Activated naive CD8-positive, alpha-beta T cell (primary cell): ENCODE results near the gene AXIN1.
A peak's percentile ranks its signal among the peaks of the same experiment; 100 is the strongest.
"Not testable (repeated sequence)": the region's sequence is repeated elsewhere in the genome, so short reads cannot be mapped to it uniquely, and the experiment has no call there.

Experiments
- H3K27ac Mint-ChIP-seq: one replicate; pipeline ENCODE4 v1.8.0; 2021; ENCODE audit warnings: mixed read lengths
- H3K27me3 Mint-ChIP-seq: one replicate; pipeline ENCODE4 v1.8.0; 2021; ENCODE audit warnings: mixed read lengths
- H3K36me3 Mint-ChIP-seq: one replicate; pipeline ENCODE4 v1.8.0; 2021; ENCODE audit warnings: mixed read lengths
- H3K4me1 Mint-ChIP-seq: one replicate; pipeline ENCODE4 v1.8.0; 2021; ENCODE audit warnings: low read depth, mixed read lengths
- H3K4me3 Mint-ChIP-seq: one replicate; pipeline ENCODE4 v1.8.0; 2021; ENCODE audit warnings: mild to moderate bottlenecking, mixed read lengths
- H3K9me3 Mint-ChIP-seq: one replicate; pipeline ENCODE4 v1.8.0; 2021; ENCODE audit warnings: low read depth, mixed read lengths

The AXIN1 gene

GRCh38 chr16:275041-275641 lies 77.4 kb downstream of the AXIN1 start:
- H3K27ac Mint-ChIP-seq: no peak overlapping the region
- peaks cover 5% of the 10 kb centered on the region for H3K27me3 Mint-ChIP-seq
- H3K36me3 Mint-ChIP-seq: no peaks in the 10 kb centered on the region
- H3K4me3 Mint-ChIP-seq: peak overlapping the region; percentile 64
- peaks cover 8% of the 10 kb centered on the region for H3K4me1 Mint-ChIP-seq
- H3K9me3 Mint-ChIP-seq: no peaks in the 10 kb centered on the region

GRCh38 chr16:273547-274421 lies 78.7 kb downstream of the AXIN1 start:
- Mint-ChIP-seq H3K27me3 (peaks cover 3% of the 10 kb centered on the region), H3K9me3 (no peaks in the 10 kb centered on the region), H3K27ac (no peak overlapping the region), H3K36me3 (no peaks in the 10 kb centered on the region), H3K4me3 (no peak overlapping the region), H3K4me1 (peaks cover 4% of the 10 kb centered on the region)

DNA sequence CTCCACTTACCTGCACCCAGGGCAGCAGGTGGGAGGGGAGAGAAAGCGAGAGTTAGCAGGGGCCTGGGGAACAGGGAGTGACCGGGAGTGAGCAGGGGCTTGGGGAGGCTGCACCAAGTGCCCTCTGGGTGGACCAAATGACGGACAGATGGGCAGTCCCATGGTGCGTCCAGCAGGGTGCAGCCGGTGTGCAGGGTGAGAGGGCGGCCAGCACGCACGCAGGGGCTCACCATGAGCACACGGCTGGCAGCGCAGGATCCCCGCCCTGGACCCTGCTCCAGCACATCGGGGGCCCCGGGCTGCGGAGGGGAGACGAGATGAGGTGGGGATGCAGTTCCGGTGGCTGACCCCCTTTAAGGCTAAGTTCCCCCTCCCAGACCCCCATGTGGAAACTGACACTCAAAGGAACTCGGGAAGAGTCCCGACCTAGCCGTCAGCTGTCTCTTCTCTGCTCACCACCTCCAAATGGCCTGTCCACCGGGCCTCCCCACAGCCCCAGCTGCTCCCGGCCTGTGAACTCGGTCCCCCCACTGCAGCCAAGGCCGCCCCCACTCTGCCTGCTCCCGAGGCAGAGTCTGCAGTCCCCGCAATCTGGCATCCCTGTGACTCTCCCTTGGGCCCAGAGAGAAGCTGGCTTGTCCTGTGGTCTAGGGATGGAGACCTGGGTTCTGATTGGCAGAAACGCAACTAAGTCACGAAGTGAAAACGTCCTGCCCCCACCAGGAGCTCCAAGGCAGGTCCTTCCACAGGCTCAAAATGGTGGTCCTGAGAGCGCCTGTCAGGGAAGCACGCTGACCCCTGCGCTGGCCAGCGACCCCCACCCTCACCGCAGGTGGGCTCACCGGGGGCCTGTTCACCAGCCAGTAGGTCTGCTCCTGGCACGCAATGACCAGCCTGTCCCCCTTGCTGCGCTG lies 79.6 kb downstream of the AXIN1 start:
- Mint-ChIP-seq H3K4me1 (peaks cover 4% of the 10 kb centered on the region), H3K36me3 (no peaks in the 10 kb centered on the region), H3K9me3 (no peaks in the 10 kb centered on the region), H3K4me3 (no peak overlapping the region), H3K27ac (no peak overlapping the region), H3K27me3 (peaks cover 3% of the 10 kb centered on the region)

- H3K27me3 Mint-ChIP-seq: no peaks in the 10 kb centered on the region
- no peak overlapping the region for H3K27ac Mint-ChIP-seq
- H3K36me3 Mint-ChIP-seq: no peaks in the 10 kb centered on the region
- no peaks in the 10 kb centered on the region for H3K9me3 Mint-ChIP-seq
- H3K4me3 Mint-ChIP-seq: no peak overlapping the region
- H3K4me1 Mint-ChIP-seq: no peaks in the 10 kb centered on the region
These were observed 81.9 kb downstream of the AXIN1 start for GRCh38 chr16:270381-271255.

- no peaks in the 10 kb centered on the region for H3K4me1 Mint-ChIP-seq
- H3K36me3 Mint-ChIP-seq: no peaks in the 10 kb centered on the region
- H3K27ac Mint-ChIP-seq: no peak overlapping the region
- H3K9me3 Mint-ChIP-seq: no peaks in the 10 kb centered on the region
- no peaks in the 10 kb centered on the region for H3K27me3 Mint-ChIP-seq
- H3K4me3 Mint-ChIP-seq: no peak overlapping the region
These were observed 83.3 kb downstream of the AXIN1 start for GRCh38 chr16:269061-269796.

DNA sequence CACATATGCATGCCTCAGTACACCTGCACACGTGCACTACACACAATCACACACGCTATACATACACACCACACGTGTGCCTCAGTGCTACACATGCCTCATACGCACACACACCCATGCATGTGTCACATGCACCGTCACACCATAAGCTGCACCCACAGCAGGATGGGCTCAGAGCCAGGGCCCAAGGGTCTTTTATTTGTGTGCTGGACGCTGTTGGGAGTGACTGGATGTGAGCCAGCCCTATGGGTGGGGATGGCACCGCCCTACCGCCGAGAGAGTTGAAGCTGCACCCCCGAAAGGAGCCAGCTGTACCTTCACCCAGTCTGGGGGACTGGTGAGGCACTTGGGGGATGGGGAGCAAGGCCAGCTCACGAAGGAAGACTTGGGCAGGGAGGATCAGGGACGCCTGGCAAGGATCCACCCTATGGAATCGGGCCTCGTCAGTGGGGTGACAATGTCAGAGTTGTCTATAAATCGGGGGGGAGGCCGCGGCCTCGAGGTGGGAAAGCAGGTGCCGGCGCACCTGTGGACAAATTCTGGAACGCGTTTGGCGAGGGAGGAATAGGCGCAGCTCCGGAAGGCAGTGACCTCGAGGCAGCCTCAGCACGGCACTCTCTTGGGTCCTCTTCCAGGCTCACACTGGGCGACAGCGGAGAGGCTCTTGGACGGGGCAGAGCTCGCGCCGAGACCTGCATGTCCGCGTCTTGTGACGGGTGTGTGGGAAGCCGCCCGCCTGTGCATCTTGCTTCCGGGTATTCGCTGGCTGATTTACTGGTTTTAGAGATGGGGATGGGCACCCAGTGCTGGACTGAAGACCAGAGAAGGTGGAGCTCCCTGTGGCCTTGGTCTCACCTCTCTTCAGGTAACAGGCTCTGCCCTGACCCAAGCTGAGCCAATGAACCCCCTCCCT lies 84.1 kb downstream of the AXIN1 start:
- Mint-ChIP-seq H3K27me3 (no peaks in the 10 kb centered on the region), H3K27ac (no peak overlapping the region), H3K9me3 (no peaks in the 10 kb centered on the region), H3K36me3 (no peaks in the 10 kb centered on the region), H3K4me3 (no peak overlapping the region), H3K4me1 (no peaks in the 10 kb centered on the region)

GRCh38 chr16:267562-267961 lies 85.0 kb downstream of the AXIN1 start:
- H3K4me3 Mint-ChIP-seq, H3K27ac Mint-ChIP-seq, H3K36me3 Mint-ChIP-seq, H3K4me1 Mint-ChIP-seq, H3K27me3 Mint-ChIP-seq, H3K9me3 Mint-ChIP-seq: not testable (repeated sequence)

GRCh38 chr16:266258-267164 lies 86.0 kb downstream of the AXIN1 start:
- Mint-ChIP-seq H3K9me3 (no peaks in the 10 kb centered on the region), H3K36me3 (no peaks in the 10 kb centered on the region), H3K27ac (no peak overlapping the region), H3K4me1 (no peaks in the 10 kb centered on the region), H3K27me3 (no peaks in the 10 kb centered on the region), H3K4me3 (no peak overlapping the region)

GRCh38 chr16:265711-266110 lies 86.8 kb downstream of the AXIN1 start:
- Mint-ChIP-seq H3K4me3 (no peak overlapping the region), H3K36me3 (no peaks in the 10 kb centered on the region), H3K27ac (no peak overlapping the region), H3K4me1 (no peaks in the 10 kb centered on the region), H3K9me3 (no peaks in the 10 kb centered on the region), H3K27me3 (no peaks in the 10 kb centered on the region)

DNA sequence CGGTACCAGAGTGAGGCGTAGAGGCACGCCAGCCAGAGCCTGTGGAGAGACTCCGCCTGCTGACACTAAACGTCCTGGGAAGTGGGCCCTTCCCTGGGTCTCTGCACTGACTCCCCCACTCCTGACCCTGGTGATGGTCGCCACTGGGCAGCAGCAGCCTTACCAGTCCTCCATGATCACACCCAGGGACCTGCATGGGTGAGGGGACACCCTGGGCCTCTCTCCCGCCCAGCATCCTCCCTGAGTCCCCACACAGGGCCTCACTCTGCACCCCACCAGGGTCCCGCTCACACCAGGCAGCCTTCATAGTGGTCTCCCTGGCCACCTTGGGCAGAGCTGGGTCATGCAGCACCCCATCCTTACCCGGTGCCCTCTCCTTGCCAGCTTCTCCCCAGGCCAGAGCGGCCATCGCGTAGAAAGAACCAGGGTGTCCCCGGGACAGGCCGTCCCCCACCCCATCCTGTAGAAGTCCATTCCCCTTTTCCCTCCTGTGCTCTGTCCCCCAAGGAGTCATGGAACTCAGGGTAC lies 87.5 kb downstream of the AXIN1 start:
- Mint-ChIP-seq H3K4me3 (no peak overlapping the region), H3K36me3 (no peaks in the 10 kb centered on the region), H3K9me3 (no peaks in the 10 kb centered on the region), H3K27me3 (no peaks in the 10 kb centered on the region), H3K27ac (no peak overlapping the region), H3K4me1 (no peaks in the 10 kb centered on the region)

DNA sequence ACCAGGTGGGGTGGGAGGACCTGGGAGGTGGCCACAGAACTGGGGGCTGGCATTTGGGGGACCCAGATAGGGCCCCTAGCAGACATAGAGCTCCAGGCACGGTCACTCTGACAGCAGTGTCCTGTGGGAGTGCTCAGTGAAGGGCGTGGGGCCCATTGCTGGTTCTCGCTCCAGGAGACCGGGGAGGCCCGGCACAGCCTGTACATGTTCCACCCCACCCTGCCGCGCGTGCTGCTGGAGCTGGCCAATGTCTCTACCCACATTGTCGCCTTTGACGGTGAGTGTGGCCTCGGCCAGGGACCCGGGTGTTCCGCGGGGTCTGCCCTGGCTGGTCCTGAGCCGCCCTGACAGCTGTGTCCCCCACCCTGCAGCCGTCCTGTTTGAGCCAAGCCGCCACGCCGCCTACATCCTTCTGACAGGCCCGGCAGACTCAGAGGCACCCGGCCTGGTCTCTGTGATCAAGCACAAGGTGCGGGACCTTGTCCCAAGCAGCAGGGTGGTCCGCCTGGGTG lies 88.0 kb downstream of the AXIN1 start:
- no peaks in the 10 kb centered on the region for H3K36me3 Mint-ChIP-seq
- no peaks in the 10 kb centered on the region for H3K9me3 Mint-ChIP-seq
- H3K27me3 Mint-ChIP-seq: no peaks in the 10 kb centered on the region
- H3K4me1 Mint-ChIP-seq: no peaks in the 10 kb centered on the region
- no peak overlapping the region for H3K4me3 Mint-ChIP-seq
- H3K27ac Mint-ChIP-seq: no peak overlapping the region

DNA sequence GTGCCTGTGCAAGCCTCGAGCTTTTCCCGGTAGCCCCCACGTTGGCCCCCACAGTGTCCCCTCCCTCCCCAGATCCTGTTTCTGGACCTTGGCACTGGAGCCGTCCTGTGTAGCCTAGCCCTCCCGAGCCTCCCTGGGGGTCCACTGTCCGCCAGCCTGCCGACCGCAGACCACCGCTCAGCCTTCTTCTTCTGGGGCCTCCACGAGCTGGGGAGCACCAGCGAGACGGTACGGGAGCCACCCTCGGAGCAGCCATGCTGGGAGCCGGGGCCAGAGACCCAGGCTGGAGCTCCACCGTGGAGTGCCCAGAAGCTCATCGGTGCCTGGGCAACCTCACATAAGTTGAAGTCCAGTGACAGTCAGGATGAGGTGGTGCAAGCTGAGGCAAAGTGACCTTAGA lies 88.6 kb downstream of the AXIN1 start:
- Mint-ChIP-seq H3K27ac (no peak overlapping the region), H3K9me3 (no peaks in the 10 kb centered on the region), H3K4me3 (no peak overlapping the region), H3K36me3 (no peaks in the 10 kb centered on the region), H3K27me3 (no peaks in the 10 kb centered on the region), H3K4me1 (no peaks in the 10 kb centered on the region)
